NCI-H1048 (cell line): Measurements from ENCODE around the gene TOM1L2.

Experiments
- DNase-seq: peaks from one replicate; lab custom pipeline; 2025; lab: John Stamatoyannopoulos, UW

Gene TOM1L2

DNA sequence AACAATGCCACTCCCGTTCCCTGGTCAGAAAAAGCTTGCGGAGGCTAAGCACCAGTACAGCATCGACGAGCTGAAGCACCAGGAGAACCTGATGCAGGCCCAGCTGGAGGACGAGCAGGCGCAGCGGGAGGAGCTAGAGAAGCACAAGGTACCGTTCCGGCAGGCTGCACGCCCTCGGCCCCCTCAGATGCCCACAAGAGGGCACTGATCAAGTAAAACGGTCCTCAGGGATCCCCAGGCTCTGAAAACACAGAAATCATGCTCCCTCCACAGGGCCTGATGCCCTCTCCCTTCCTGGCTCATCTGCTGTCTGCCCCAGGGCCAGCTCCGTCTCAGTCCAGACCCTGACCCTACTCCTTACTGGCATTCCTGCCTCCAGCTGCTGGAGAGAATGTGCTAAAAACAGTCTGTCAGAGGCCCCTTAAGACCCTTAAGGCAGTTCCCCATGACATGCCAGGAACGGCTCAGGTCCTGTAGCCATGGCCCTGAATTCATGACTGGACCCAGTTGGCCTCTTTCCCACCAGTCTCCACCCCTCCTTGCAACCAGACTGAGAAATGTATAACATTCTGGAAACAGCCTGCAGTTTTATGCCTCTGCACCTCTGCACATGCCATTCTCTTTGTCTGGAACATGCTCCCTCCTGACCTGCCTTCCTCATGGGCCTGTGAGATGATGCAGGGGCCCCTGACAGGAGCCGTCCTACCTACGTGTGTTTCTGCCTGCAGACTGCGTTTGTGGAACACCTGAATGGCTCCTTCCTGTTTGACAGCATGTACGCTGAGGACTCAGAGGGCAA, 22.3 kb upstream of the TOM1L2 start:
- DNase-seq, result no peak

DNA sequence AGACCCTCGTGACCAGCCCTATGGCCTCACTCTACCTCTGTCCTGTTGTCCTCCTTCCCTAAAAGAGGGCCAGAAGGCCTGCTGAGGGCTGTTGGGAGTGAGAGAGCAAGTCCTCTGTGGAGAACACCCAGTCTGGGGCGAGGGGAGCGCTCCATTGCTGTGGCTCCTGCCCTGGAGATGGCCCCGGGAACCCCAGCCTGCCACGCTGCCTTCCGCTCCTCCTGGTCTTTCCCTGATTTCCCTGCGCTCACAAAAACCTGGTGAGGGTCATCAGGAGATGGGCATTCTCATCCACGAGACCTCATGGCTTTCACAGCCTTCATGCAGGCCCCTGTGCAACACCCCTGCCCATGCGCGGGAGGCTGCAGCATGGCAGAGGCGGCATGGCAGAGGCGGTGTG, 21.7 kb upstream of the TOM1L2 start:
- DNase-seq, result no peak

DNA sequence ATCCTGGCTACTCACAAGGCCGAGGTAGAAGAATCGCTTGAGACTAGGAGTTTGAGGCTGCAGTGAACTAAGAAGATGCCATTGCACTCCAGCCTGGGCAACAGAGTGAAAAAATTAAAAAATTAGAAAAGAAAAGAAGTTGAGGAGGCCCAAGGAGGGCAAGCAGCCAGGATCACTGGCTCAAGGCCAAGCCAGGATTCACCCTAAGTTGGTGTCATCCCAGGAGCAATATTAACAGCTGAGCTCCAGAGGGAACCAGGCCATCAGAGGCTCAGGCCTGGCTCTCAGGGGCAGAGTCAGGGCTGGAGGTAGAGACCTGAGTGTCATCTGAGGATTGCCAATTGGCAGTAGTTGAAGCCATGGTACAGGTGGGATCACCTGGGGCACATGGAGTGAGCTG, 21.2 kb upstream of the TOM1L2 start:
- DNase-seq, result no peak

DNA sequence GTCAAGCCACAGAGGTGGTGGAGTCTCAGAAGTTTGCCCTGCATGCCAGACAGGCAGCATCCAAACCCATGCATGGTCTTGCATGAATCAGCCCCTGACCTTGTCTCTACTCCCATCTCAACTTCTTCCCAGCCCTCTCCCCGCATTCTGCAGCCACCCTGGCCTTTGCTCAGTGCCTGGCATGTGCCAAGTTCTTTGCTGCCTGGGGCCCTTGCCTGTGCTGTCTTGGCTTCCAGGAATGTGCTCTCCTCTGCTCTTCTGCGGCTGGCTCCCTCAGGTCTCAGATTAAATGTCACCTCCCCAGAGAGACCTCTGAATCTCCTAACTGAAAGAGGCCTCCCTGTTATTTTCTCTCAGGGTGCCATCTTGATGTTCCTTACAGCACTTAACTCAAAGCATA, 18.1 kb upstream of the TOM1L2 start:
- DNase-seq, result no peak

DNA sequence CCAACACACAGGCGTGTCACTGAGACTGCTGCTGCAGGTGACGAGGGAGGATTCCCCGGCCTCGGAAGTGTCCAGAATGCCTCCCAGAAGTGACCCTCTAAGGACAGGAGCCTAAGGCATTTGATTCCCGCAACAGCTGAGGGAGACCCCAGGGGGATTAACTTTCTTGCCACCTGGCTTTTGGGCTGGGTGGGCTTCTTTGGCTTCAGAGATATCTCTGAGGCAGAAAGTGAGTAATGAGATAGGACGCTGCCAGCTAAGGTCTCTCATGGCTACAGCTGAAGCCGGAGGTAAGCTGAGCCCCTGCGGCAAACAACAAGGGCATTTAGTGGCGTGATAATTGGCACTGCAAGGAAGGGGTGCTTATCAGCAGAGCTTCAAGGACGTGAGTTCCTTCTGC, 17.4 kb upstream of the TOM1L2 start:
- DNase-seq, result no peak

DNA sequence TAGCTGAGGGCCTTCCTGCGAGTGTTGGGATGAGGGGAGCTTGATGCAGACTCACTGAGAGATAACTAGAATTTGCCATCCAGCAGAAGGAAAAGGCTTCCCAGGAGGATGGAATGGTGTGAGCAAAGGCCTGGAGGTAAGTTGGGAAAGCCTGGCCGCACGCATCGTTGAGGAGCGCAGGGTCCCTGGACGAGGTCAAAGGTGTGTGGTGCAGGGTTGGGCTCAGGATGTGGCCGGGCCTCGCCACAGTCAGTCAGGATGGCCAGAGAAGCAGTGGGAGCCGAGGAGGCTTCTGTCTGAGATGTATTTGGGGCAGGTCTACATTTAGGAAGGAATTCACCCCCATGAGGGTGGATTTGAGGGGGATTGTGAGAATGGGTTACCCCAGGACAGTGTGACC, 16.9 kb upstream of the TOM1L2 start:
- no peak for DNase-seq

DNA sequence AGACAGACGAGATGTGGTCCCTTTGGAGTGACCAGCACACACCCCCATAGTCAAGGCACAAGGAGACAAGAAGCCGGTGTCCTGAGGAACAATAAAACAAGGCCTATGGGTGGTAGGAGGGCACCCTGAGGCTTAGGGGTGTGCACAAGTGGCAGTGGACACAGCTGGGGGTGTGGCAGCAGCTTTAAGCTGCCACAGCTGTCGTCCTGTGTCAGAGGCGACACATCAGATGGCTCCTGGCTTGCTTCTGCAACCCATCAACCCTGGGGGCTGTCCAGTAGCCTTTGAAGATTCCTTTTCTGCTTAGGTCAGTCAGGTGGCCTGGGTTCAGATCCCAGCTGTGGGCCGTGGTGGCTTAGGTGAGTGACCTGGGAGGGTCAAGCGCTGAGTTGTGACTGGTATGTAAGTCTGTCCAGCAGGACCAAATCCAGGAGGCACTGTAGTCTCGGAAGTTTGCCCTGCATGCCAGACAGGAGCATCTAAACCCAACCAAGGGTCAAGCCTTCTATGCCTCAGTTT, 16.3 kb upstream of the TOM1L2 start:
- no peak for DNase-seq

DNA sequence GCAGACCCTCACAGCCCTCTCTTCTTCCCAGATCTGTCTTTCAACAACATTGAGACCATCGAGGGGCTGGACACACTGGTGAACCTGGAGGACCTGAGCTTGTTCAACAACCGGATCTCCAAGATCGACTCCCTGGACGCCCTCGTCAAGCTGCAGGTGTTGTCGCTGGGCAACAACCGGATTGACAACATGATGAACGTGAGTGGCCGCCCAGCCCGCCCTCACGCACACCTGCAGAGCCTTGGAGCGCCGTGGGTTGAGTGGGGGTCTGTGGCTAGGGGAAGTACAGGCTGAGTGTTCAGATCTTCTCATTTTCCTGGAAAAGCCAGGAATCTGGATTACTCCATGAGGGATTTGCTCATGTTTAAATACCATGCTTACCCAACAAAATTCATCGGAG, 15.7 kb upstream of the TOM1L2 start:
- no peak for DNase-seq

DNA sequence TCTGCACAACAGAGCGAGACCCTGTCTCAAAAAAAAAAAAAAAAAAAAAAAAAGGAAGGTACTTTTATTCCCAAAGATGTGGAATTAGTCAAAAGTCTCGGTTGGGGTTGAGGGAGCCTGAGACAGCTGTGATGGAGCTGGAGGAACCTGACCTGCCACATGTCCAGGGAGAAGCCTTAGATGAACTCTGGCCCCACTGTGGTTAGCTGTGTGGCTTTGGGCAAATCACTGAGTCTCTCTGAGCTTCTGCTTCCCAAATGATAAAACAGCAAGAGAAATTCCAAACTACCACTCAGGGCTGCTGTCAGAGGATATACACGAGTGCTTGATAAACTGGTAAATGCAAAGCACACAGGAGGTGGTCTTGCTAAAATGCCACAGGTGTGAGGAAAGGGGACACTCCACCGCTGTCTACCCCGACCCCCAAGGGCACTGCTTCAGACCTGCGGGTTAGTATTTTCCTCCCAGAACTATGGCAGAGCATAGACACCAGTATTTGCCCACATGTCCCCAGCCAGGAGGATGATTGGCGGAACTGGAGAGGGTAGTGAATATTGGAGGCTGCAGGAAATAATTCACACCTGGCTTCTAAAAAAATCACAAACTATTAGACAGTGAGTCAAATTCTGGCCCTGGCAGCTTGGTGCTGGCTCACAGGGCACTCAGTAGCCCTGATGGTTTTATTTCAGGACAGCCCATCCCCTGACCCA, 15.1 kb upstream of the TOM1L2 start:
- DNase-seq, result no peak

DNA sequence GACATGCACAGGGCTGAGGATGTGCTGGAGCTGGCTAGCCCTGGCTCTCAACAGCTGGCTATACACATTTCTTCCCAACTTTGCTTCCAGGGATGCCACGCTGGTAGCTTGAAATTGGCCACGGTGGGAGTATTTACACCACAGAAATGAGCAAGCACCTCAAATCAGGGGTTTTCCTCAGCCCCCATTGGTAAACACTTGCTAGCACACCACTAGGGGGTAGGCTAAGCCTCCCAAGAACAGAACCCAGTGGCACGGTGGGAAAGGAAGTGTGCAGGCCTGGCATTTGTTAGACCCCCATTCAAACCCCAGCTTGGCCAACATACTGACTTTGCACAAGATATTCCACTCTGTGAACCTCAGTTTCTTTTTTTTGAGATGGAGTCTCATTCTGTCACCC, 13.4 kb upstream of the TOM1L2 start:
- no peak for DNase-seq

DNA sequence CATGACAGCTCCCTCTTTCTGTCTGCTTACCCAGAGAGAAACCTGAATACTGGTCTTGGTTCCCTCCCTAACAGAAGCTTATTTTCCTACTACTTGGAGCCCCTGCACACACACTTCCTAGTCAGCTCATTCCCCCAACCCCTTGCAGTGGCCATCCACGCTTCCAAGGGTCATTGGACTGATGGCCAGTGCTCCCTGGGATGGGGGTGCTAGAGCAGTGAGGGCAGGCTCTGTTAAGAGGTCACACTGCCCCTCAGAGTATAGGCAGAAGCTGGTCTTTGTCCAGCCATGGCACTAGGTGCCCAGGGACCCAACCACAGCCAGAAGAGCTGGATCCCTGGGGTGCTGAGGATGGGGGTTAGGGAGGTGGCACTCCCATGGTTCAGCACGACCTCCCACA, 13.0 kb upstream of the TOM1L2 start:
- DNase-seq, result no peak

DNA sequence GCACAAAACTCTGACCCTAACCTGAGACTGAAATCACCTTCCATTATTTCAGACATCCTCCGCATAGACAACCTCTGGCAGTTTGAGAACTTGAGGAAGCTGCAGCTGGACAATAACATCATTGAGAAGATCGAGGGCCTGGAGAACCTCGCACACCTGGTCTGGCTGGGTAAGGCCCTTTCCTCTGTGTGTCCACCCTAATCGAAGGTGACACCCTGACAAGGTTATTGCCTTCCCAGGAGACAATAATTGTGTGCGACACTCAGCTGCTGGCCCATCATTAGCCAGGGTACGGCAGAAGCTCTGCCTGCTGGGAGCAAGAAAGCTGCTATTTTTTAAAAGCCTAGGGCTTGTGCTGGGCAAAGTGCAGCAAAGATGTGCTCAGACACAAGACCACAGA, 11.6 kb upstream of the TOM1L2 start:
- no peak for DNase-seq

DNA sequence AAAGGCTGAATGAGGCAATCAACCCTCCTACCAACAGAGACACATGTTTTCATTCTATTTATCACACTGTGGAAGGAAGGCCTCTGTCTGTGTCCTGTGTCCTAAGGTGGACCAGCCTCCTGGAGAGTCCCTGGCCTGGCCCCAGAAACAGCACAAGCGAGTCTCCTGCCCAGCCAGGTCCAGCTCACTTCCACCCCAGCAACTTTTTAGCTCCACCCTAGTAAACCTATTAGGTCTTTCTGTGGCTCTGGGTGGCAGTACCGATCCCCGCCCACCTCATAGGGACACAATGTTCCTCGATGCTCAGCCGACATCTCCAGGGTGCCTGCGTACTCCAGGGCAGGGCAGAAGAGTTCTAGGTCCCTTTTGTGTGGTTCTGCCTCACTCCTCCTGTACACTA, 11.2 kb upstream of the TOM1L2 start:
- DNase-seq, result no peak

DNA sequence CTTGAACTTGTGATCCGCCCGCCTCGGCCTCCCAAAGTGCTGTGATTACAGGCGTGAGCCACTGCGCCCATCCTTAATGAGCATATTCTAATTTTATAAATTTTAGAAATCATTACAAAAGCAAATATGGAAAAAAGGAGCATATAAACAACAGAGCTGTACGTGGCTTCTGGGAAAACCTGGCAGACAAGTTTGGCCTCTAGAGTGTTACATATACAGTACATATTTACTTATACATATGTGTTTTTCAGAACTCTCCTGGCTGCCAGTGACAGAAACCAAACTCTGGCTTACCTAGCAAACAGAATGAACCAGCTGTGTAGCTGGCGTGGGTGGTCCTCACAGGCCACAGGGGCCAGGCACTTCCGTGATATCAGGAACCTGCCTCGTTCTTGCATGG, 10.6 kb upstream of the TOM1L2 start:
- no peak for DNase-seq

DNA sequence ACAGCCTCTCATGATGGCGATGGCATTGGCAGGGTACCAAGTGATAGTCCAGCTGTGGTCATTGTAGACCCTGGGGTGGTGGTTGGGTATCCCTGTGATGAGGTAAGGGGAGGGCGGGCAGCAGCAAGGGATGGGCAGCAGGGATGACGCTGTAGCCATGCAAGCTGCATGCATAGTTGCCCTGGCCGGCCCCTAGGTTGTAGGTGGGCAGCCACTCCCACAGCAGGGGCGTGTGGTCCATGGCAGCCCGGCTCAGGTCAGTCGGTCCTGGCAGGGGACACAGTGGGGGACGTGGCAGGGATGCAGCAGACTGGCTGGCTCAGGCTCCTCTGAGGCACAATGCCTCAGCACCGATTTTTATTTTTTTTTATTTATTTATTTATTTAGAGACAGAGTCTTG, 9.1 kb upstream of the TOM1L2 start:
- DNase-seq, result no peak

DNA sequence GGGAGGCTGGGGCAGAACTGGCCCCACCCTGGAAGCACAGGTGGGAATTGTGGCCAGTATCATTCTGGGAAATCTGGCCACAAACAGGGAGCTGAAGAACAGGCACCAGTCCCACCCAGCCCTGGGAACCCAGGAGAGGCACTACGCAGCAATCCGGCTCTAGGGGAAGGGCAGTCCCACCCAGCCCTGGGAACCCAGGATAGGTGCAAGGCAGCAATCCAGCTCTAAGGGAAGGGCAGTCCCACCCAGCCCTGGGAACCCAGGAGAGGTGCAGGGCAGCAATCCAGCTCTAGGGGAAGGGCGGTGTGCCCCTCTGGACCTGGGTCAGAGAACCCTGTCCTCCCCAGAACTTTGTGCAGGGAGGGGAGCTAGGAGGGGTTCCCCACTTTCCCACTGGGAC, 7.6 kb upstream of the TOM1L2 start:
- DNase-seq, result no peak

DNA sequence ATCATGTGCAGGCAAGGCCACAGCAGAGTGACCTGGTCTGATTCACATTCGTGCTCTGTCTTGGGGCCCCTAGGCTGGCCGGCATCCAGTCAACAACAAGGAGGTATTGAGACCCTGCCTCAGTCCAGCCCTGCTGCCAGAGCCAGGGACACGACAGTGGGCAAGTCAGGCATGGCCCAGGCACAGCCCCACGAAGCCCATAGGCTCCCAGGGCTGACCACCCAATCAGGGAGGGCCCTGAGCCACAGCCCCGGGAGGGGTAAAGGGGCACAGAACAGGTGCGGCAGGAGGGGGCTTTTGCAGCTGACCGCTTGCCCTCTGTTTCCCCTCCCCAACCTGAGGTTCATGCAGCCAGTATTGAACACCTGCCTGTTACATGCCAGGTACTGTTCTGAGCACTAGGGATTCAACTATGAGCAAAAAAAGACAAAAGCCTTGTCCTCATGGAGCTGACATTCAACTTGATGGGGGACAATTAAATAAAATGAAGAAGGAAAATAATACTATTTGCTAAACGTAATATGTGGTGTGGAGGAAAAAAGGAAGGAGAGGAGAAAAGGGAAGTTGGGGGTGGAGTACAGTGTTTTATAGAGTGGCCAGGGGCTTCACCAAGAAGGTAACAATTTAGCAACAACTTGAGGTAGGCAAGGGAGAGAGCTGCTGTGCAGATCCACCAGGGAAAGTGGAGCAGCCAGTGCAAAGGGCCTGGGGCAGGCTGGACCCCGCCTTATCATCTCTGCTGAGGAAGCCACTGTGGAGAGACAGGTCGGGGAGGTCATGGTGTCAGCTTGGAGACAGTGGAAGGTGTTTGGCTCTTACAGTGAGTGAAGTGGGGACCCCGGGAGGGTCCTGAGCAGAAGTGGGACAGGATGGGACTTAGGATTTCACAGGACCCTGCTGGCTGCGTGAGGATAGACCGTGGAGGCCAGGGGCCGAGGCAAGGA, 6.6 kb upstream of the TOM1L2 start:
- no peak for DNase-seq

DNA sequence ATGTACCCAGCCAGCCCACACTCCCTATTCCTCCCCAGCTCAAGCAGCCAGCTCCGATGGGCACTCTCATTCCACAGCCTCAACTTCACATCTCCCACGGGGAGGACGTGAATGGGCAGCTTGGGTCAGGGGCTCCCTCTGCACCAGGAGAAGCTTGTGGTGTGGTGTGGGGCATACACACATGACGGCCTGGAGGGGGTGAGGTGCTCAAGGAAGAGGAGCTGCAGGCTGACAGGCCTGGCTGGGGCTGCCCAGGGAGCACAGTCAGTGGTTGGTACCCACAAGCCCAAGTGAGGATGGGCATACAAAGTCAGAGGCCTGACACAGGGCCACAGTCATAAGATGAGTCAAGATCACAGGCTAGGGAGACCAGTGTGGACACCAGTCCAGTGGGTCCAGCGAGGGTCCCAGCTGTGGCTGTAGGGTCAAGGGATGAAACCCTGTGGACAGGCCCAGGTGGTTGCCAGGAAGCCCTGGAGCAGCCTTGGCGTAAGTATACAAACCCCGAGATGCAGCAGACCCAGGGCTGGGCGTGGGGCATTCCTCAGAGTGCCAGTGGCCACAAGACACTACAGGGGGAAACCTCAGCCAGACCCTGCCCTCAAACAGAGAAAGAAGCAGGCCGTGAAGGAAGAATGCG, 4.9 kb upstream of the TOM1L2 start:
- DNase-seq, result no peak

DNA sequence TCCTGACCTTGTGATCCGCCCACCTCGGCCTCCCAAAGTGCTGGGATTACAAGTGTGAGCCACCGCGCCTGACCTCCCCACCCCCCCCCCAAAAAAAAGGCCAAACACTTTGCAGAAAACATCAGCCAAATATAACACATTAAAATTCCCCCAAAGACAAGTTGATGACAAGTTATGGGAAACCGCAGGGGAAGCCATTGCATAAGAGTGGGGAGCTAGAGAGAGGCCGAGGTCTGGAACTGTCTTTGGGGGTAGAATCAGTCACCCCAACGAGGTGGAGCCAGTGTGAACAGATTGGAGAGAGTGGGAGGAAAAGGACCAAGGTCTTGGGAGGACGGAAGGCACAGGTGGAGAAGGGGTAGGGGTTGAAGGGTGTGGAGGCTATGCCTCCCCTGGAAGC, 3.2 kb upstream of the TOM1L2 start:
- no peak for DNase-seq

DNA sequence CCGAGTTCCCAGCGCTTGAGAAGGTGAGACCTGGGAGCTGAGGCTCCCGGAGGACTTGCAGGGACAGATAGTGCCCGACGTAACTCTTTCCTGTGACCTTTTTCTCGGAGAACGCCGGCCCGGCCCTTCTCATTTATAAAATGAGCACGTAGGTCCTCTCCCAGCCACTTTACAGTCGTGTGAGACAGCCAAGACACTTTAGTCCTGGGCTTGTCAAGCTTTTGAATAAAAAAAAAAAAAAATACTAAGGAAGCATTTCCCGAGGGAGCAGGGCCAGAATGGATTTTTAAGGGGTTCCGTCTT, 703 bp upstream of the TOM1L2 start:
- no peak for DNase-seq

DNA sequence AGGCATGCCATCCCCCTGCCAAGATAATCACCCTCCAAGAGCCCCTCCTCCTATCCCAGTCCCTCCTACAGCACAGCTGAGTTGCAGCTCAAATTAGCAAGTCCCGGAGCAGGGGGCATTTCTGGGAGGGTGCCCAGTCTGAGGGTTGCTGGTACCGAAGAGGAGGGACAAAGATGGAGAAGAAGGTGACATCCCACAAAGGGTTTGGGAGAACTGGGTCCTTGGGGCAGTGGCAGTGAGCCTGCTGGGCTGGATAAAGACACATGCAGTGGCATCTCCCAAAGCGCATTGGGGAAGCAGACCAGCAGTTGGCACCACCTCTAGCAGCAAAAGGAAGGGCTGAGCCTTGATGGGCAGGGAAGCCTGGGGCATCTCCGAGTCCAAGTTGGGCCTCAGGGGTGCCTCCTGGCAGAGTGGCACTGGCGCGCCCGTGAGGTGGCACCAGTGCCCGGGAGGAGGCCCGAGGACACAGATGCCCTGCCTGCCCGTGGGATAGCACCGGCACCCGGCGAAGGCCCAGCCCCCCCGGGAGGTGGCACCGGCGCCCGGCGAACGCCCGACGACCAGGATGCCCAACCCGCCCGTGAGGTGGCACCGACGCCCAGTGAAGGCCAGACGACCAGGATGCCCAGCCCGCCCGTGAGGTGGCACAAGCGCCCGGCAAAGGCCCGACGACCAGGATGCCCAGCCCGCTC, 622 bp downstream of the TOM1L2 start:
- no peak for DNase-seq
